ENCODE measurements around the gene CYB561. TPM values are rescaled to one million over a fixed set of nuclear protein-coding genes. Genes with fewer than 3 reads are reported as not detected.
A peak's percentile ranks its signal among the peaks of the same experiment; 100 is the strongest.

The CYB561 gene
- total RNA-seq, 1 donor from 2014 or later: 8.1 TPM

- Histone ChIP-seq H4K20me1 (ENCODE audit: insufficient read depth, low read length) (no peaks in the 10 kb centered on the region), H2AFZ (ENCODE audit: low read depth, low read length) (no peak overlapping the region), H3K36me3 (ENCODE audit: insufficient read depth, low read length) (no peaks in the 10 kb centered on the region), H3K4me2 (ENCODE audit: low read length) (peak overlapping the region; percentile 21), H3K9me3 (ENCODE audit: insufficient read depth, low read depth, low read length) (no peaks in the 10 kb centered on the region), H3K27ac (ENCODE audit: low read depth, low read length) (no peak overlapping the region), H3K27me3 (ENCODE audit: insufficient read depth, low read length) (no peaks in the 10 kb centered on the region), H3K4me3 (ENCODE audit: insufficient read depth, low read depth, low read length) (no peak overlapping the region), H3K9ac (ENCODE audit: low read length) (no peak overlapping the region), H3K4me1 (ENCODE audit: insufficient read depth, low read length) (peaks cover 16% of the 10 kb centered on the region), H3K79me2 (ENCODE audit: insufficient read depth, low read length) (no peaks in the 10 kb centered on the region)
- TF ChIP-seq, protein P1, sequence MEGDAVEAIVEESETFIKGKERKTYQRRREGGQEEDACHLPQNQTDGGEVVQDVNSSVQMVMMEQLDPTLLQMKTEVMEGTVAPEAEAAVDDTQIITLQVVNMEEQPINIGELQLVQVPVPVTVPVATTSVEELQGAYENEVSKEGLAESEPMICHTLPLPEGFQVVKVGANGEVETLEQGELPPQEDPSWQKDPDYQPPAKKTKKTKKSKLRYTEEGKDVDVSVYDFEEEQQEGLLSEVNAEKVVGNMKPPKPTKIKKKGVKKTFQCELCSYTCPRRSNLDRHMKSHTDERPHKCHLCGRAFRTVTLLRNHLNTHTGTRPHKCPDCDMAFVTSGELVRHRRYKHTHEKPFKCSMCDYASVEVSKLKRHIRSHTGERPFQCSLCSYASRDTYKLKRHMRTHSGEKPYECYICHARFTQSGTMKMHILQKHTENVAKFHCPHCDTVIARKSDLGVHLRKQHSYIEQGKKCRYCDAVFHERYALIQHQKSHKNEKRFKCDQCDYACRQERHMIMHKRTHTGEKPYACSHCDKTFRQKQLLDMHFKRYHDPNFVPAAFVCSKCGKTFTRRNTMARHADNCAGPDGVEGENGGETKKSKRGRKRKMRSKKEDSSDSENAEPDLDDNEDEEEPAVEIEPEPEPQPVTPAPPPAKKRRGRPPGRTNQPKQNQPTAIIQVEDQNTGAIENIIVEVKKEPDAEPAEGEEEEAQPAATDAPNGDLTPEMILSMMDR (IDR thresholded peaks at IDR 0.05; ENCODE audit: insufficient read depth, low read depth, low read length): no peak
- no peak for TF ChIP-seq EZH2 (IDR thresholded peaks at IDR 0.05; ENCODE audit: insufficient read depth, low read length)
- Mint-ChIP-seq H3K9me3 (ENCODE audit: unreplicated experiment) (no peaks in the 10 kb centered on the region), H3K4me3 (ENCODE audit: unreplicated experiment) (no peak overlapping the region), H3K4me1 (ENCODE audit: low read depth, unreplicated experiment) (peaks cover 10% of the 10 kb centered on the region), H3K27ac (ENCODE audit: unreplicated experiment) (peak overlapping the region; percentile 72), H3K36me3 (ENCODE audit: low read depth, unreplicated experiment) (no peaks in the 10 kb centered on the region), H3K27me3 (ENCODE audit: low read depth, unreplicated experiment) (peaks cover 2% of the 10 kb centered on the region)
- no peak for FAIRE-seq
- DNase-seq (ENCODE audit: low read depth): no peak
These were observed 7.7 kb downstream of the CYB561 start for GRCh38 chr17:63438092-63439051.

DNA sequence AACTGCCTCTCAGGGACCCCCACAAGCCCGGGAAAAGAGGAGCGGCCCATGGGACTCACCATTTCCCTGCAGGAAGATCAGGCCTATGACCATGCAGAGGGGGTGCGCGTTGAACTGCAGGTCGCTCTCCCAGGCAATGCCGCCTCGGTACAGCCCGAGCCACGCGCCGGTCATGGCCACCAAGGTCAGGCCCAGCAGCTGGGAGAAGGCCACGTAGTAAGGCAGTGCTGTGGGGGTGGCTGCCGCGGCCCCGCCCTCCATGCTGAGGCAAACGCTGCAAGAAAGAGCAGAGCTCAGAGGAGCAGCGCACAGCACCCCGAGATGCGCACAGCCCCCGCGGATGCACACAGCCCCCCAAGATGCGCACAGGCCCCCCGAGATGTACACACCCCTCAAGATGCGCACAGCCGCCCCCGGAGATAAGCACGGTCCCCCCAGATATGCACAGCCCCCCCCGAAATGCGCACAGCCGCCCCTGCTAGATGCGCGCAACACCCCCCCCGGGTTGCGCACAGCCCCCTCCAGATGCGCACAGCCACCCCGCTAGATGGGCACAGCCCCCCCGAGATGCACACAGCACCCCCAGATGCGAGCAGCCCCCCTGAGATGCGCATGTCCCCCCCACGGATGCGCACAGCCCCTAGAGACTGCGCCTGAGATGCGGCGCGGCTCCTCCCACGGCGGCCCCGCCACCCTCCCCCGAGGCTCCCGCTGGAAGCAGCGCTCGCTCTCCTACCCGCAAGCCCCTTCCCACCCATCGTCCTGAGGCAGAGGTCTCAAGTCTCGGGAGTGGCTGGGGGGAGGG is 8.6 kb downstream of the CYB561 start:
- Mint-ChIP-seq H3K27me3 (ENCODE audit: low read depth, unreplicated experiment) (no peaks in the 10 kb centered on the region), H3K4me3 (ENCODE audit: unreplicated experiment) (no peak overlapping the region), H3K36me3 (ENCODE audit: low read depth, unreplicated experiment) (no peaks in the 10 kb centered on the region), H3K4me1 (ENCODE audit: low read depth, unreplicated experiment) (peaks cover 16% of the 10 kb centered on the region), H3K9me3 (ENCODE audit: unreplicated experiment) (no peaks in the 10 kb centered on the region), H3K27ac (ENCODE audit: unreplicated experiment) (no peak overlapping the region)
- Histone ChIP-seq H3K4me1 (ENCODE audit: insufficient read depth, low read length) (peaks cover 25% of the 10 kb centered on the region), H3K79me2 (ENCODE audit: insufficient read depth, low read length) (no peaks in the 10 kb centered on the region), H3K36me3 (ENCODE audit: insufficient read depth, low read length) (no peaks in the 10 kb centered on the region), H3K4me2 (ENCODE audit: low read length) (peak overlapping the region; percentile 21), H3K27ac (ENCODE audit: low read depth, low read length) (no peak overlapping the region), H3K9me3 (ENCODE audit: insufficient read depth, low read depth, low read length) (no peaks in the 10 kb centered on the region), H3K9ac (ENCODE audit: low read length) (no peak overlapping the region), H2AFZ (ENCODE audit: low read depth, low read length) (no peak overlapping the region), H3K4me3 (ENCODE audit: insufficient read depth, low read depth, low read length) (no peak overlapping the region), H4K20me1 (ENCODE audit: insufficient read depth, low read length) (peaks cover 4% of the 10 kb centered on the region), H3K27me3 (ENCODE audit: insufficient read depth, low read length) (no peaks in the 10 kb centered on the region)
- no peak for FAIRE-seq
- no peak for DNase-seq (ENCODE audit: low read depth)
- no peak for TF ChIP-seq EZH2 (IDR thresholded peaks at IDR 0.05; ENCODE audit: insufficient read depth, low read length)
- TF ChIP-seq, protein P1 (IDR thresholded peaks at IDR 0.05; ENCODE audit: insufficient read depth, low read depth, low read length): no peak
